GM12891 (cell line): ENCODE data around the gene CREB5.
A peak's percentile ranks its signal among the peaks of the same experiment; 100 is the strongest.

Experiments
- DNase-seq: peaks from one replicate; pipeline ENCODE4 v3.0.0; 2011; ENCODE audit warnings: low spot score; ENCODE audit not compliant: insufficient read length
- FAIRE-seq: peaks from 2 replicates; lab custom pipeline; 2011; peaks lifted over from hg19 to GRCh38; lab: Jason Lieb, UNC
- PAX5 ChIP-seq: IDR thresholded peaks from 2 replicates; pipeline ENCODE4 v1.6.1; 2011; ENCODE audit warnings: low read length, moderate library complexity, mild to moderate bottlenecking; ENCODE audit not compliant: insufficient read depth, severe bottlenecking
- POLR2A ChIP-seq: IDR thresholded peaks from 2 replicates; pipeline ENCODE4 v1.6.1; 2011; ENCODE audit warnings: low read depth, low read length, control low read depth
- POLR2AphosphoS5 ChIP-seq: IDR thresholded peaks from 2 replicates; pipeline ENCODE4 v1.6.1; 2011; ENCODE audit warnings: low read depth, low read length, control low read depth
- POU2F2 ChIP-seq: IDR thresholded peaks from 2 replicates; pipeline ENCODE4 v1.6.1; 2011; ENCODE audit warnings: low read depth, mild to moderate bottlenecking, control low read depth, low read length, moderate library complexity
- SPI1 ChIP-seq: IDR thresholded peaks from 2 replicates; pipeline ENCODE4 v1.6.1; 2011; ENCODE audit warnings: low read depth, low read length, control low read depth
- TAF1 ChIP-seq: IDR thresholded peaks from 2 replicates; pipeline ENCODE4 v1.6.1; 2011; ENCODE audit warnings: low read depth, low read length, control low read depth

CREB5 gene

GRCh38 chr7:28747854-28748253 is 335.5 kb downstream of the CREB5 start:
- DNase-seq: no peak
- no peak for FAIRE-seq
- TF ChIP-seq POU2F2 (no peak), TAF1 (no peak), SPI1 (no peak), POLR2AphosphoS5 (no peak), PAX5 (no peak), POLR2A (no peak)

- TF ChIP-seq PAX5 (no peak), POU2F2 (no peak), TAF1 (no peak), SPI1 (no peak), POLR2AphosphoS5 (no peak), POLR2A (no peak)
- FAIRE-seq: no peak
- DNase-seq: no peak
These were observed 336.0 kb downstream of the CREB5 start for GRCh38 chr7:28748346-28748745.

GRCh38 chr7:28748933-28749584 is 336.7 kb downstream of the CREB5 start:
- FAIRE-seq (no peak), DNase-seq (no peak)
- TF ChIP-seq TAF1: no peak
- TF ChIP-seq SPI1: 0 out of 2 replicates have a peak, but pooled peaks have one; percentile 17

DNA sequence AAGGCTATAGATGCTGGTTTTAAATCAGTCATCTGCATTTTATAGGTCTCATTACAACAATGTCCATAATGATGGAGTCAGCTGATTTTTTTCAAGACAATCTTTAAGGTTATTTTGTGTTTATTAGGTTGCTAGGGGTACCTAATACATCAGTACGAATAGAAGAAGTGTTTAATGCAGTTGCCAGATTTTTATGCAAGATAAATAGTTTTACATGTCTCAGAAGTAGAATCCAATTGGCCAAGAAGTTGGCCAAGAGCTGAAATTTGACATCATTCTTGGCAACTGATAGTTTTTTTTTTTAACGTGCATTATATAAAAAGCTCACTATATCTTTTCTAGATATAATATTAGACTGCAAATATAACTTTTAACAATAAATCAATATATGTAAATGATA is 337.3 kb downstream of the CREB5 start:
- no peak for DNase-seq
- no peak for TF ChIP-seq TAF1
- TF ChIP-seq POLR2A: no peak
- no peak for TF ChIP-seq PAX5
- TF ChIP-seq POU2F2: no peak
- no peak for TF ChIP-seq SPI1
- TF ChIP-seq POLR2AphosphoS5: no peak
- no peak for FAIRE-seq

DNA sequence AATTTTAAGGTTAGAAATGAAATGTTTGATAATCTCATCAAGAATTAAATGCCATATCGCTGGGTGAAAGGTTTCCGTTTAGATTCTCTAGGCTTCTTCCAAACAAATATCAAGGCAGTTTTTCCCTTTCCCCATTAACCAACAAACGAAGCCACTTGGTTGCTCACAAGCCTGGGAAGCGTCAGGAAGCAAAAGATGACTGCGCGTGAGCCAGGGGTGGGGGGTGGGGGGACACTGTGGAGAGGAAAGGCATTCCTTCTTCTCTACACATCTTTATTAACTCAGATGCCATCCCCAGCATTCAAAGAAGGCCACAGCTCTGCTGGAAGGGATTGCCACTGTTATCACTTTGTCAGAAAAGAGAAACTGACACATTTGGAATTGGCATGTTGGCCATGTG is 338.7 kb downstream of the CREB5 start:
- FAIRE-seq: no peak
- TF ChIP-seq POLR2AphosphoS5 (no peak), SPI1 (no peak), PAX5 (no peak), POLR2A (no peak), POU2F2 (no peak), TAF1 (no peak)
- no peak for DNase-seq

DNA sequence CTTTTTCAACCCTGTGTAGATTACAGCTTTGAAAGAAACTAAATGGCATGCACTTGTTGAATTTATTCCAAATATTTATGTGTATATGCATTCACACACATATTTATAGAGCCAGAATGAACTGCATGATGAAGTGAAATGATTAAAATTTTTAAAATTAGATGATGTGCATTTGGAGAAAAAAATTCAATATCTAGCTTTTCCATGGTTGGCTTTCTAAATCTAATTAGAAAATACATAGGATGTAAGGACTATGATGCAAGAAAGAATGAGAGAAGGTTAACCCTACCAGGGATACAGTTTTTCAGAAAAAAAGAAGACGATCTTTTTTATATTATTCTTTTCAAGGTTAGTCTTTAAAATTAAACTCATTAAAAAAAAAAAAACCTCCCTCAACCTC is 341.3 kb downstream of the CREB5 start:
- no peak for TF ChIP-seq SPI1
- no peak for TF ChIP-seq POU2F2
- no peak for TF ChIP-seq PAX5
- no peak for TF ChIP-seq POLR2A
- no peak for TF ChIP-seq POLR2AphosphoS5
- TF ChIP-seq TAF1: no peak
- FAIRE-seq (no peak), DNase-seq (no peak)

DNA sequence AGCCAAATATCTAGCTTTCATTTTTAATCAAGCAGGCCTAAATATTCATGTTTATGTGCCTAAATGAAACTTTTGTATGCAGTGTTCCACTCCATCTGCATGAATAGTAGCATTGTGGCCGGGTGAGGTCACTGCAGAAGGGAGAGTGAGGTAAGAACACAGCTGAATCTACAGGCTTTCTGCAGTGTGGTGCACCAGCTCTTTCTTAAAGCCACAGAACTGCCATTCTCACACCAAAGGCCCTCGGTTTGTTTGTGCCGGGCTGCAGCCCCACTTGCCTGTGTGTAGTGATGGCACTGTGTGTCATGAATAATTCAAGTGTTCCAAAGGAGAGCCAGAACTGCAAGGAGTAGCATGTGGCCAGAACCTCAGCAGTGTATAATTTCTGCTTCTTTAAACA is 341.7 kb downstream of the CREB5 start:
- FAIRE-seq: no peak
- TF ChIP-seq POU2F2 (0 out of 2 replicates have a peak, but pooled peaks have one; percentile 27), POLR2A (no peak)
- DNase-seq: no peak

GRCh38 chr7:28754447-28754846 is 342.1 kb downstream of the CREB5 start:
- TF ChIP-seq POU2F2 (no peak), TAF1 (no peak), POLR2AphosphoS5 (no peak), PAX5 (no peak), SPI1 (no peak), POLR2A (no peak)
- no peak for FAIRE-seq
- no peak for DNase-seq

DNA sequence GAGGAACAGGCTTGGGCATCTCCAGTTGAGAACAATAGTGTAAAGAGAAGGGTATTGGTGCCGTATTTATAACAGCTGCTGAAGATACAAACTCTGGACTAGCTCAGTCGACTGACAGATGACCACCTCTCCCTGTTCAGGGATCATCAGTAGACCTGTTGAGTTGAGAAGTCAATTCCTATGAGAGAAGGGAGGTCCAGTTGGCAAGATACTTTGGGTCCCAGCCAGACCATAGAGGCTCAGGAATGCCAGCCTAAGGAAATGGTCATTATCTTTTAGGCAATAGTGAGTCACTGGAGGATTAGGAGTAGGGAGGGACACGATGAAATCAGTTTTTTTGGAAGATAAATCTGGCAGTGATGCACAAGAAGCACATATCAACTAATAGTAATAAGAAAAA is 342.9 kb downstream of the CREB5 start:
- no peak for DNase-seq
- FAIRE-seq: no peak
- no peak for TF ChIP-seq PAX5
- TF ChIP-seq TAF1: no peak
- TF ChIP-seq POLR2AphosphoS5: no peak
- no peak for TF ChIP-seq SPI1
- no peak for TF ChIP-seq POU2F2
- TF ChIP-seq POLR2A: no peak

- no peak for FAIRE-seq
- TF ChIP-seq TAF1: no peak
- no peak for TF ChIP-seq POLR2A
- TF ChIP-seq POU2F2: no peak
- TF ChIP-seq PAX5: no peak
- TF ChIP-seq SPI1: no peak
- TF ChIP-seq POLR2AphosphoS5: no peak
- DNase-seq: no peak
These were observed 345.9 kb downstream of the CREB5 start for GRCh38 chr7:28758186-28758585.

GRCh38 chr7:28759475-28759971 is 347.2 kb downstream of the CREB5 start:
- TF ChIP-seq TAF1: no peak
- no peak for TF ChIP-seq SPI1
- TF ChIP-seq POLR2A: no peak
- TF ChIP-seq POU2F2: no peak
- no peak for TF ChIP-seq PAX5
- TF ChIP-seq POLR2AphosphoS5: no peak
- FAIRE-seq: no peak
- DNase-seq: no peak
